Esophagus muscularis mucosa (tissue), 3 donors: ENCODE measurements around the gene DCDC2.

Experiments used
- POLR2A ChIP-seq: fragments of 450-650 bp; IDR thresholded peaks from one replicate; pipeline ENCODE4 v1.6.1; 2017; ENCODE audit warnings: antibody characterized with exemption, moderate library complexity, mild to moderate bottlenecking, low read depth
- POLR2AphosphoS5 ChIP-seq, 2 donors: sonication (generic); formaldehyde crosslinking; IDR thresholded peaks; one replicate each; pipeline ENCODE4 v1.6.1; 2017; ENCODE audit warnings: antibody characterized with exemption in 2 of 2
- TF ChIP-seq, protein P1 (sequence below), 3 experiments: fragments of 200-600 bp in 2 of 3; fragments of 450-650 bp in 1 of 3; sonication (generic) in 2 of 3; IDR thresholded peaks; one replicate each; pipeline ENCODE4 v1.5.1; 2017 to 2019; ENCODE audit warnings: antibody characterized with exemption in 3 of 3, mild to moderate bottlenecking in 2 of 3, moderate library complexity in 1 of 3

DNA sequence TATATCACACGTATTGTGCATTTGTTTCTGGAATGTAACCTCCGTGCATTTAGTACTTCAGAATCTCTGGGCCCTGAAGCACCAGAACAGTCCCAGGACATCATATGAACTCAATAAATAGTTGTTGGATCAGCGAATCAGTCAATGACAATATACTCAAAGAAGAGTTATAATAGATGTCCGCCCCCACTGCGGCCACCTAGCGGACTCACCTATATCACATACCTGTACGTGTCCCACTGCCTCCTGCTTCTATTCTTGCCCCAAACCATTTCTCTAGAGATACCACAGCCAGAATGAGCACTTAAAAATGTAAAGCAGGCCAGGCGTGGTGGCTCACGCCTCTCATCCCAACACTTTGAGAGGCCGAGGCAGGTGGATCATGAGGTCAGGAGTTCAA lies 73.9 kb downstream of the DCDC2 start:
- TF ChIP-seq, protein P1, sequence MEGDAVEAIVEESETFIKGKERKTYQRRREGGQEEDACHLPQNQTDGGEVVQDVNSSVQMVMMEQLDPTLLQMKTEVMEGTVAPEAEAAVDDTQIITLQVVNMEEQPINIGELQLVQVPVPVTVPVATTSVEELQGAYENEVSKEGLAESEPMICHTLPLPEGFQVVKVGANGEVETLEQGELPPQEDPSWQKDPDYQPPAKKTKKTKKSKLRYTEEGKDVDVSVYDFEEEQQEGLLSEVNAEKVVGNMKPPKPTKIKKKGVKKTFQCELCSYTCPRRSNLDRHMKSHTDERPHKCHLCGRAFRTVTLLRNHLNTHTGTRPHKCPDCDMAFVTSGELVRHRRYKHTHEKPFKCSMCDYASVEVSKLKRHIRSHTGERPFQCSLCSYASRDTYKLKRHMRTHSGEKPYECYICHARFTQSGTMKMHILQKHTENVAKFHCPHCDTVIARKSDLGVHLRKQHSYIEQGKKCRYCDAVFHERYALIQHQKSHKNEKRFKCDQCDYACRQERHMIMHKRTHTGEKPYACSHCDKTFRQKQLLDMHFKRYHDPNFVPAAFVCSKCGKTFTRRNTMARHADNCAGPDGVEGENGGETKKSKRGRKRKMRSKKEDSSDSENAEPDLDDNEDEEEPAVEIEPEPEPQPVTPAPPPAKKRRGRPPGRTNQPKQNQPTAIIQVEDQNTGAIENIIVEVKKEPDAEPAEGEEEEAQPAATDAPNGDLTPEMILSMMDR (IDR thresholded peaks at IDR 0.05) = no peak
- no peak for TF ChIP-seq POLR2A
- TF ChIP-seq POLR2AphosphoS5 (IDR thresholded peaks at IDR 0.05) = no peak
